Measurements from ENCODE around the gene DEFB125.
"Not testable (repeated sequence)": the region's sequence is repeated elsewhere in the genome, so short reads cannot be mapped to it uniquely, and the experiment has no call there.

Gene DEFB125, protein sequence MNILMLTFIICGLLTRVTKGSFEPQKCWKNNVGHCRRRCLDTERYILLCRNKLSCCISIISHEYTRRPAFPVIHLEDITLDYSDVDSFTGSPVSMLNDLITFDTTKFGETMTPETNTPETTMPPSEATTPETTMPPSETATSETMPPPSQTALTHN

DNA sequence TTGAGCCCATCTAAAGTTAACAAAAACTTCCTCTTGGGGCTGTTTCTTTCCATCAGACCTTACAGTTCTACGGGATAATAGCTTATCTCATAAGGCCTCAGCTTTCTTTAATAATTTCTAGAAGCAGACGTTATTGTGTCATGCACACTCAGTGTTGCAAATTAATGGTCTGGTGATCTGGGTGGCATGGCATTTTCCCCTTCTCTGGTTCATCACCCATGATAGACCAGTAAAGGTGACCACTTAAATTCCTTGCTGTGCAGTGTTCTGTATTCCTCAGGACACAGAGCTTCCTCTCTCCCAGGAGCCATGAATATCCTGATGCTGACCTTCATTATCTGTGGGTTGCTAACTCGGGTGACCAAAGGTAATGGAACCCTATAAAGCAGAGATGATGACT is at the start of gene DEFB125:
DEFB125 (plus strand) TSS at position 272 of the 400 bp plus-strand sequence; CDS start at position 310, 38 bp downstream.
- no peak for DNase-seq

DNA sequence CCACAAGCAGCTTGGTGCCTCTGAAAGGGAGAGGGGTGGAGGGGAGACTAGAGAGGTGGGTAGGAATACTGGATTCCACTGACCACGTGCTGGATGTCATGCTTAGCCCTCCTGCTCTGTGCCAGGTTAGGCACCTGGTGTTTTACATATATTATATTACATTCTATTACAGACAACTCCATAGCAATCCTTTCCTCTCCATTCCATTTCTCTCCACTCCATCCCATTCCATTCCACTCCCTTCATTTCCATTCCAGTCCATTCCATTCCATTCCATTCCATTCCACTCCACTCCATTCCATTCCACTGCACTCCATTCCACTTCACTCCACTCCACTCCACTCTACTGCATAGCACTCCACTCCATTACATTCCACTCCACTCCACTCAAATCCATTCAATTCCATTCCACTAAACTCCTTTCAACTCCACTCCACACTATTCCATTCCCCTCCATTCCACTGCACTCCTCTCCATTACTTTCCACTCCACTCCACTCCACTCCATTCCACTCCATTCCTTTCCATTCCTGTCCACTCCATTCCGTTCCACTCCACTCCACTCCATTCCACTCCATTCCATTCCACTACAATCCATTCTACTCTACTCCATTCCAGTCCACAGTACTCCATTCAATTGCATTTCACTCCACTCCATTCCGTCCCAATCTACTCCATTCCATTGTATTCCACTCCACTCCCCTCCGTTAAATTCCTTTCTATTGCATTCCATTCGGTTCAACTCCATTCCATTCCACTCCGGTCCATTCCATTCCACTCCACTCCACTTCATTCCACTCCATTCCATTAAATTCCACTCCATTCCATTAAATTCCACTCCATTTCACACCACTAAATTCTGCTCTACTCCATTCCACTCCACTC is 27.2 kb upstream of the DEFB125 start:
- no peak for DNase-seq

DNA sequence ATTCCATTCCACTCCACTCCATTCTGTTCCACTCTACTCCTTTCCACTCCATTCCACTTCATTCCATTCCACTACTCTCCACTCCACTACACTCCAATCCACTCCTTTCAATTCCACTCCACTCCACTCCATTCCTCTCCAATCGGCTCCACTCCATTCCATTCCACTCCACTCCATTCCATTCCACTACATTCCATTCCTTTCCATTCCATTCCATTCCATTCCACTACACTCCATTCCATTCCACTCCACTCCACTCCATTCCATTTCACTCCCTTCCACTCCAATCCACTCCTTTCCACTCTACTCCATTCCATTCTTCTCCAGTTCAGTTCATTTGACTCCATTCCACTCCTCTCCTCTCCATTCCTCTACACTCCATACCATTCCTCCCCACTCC is 26.2 kb upstream of the DEFB125 start:
- DNase-seq = no peak

DNA sequence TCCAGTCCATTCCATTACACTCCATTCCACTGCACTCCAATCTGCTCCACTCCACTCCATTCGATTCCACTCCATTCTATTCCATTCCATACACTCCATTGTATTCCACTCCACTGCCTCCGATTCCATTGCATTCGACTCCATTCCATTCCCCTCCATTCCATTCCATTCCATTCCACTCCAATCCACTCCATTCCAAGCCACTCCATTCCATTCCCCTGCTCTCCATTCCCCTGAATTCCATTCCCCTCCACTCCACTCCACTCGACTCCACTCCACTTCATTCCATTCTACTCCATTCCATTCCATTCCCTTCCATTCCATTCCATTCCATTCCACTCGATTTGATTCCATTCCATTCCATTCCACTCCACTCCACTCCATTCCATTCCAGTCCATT is 25.7 kb upstream of the DEFB125 start:
- DNase-seq = no peak

DNA sequence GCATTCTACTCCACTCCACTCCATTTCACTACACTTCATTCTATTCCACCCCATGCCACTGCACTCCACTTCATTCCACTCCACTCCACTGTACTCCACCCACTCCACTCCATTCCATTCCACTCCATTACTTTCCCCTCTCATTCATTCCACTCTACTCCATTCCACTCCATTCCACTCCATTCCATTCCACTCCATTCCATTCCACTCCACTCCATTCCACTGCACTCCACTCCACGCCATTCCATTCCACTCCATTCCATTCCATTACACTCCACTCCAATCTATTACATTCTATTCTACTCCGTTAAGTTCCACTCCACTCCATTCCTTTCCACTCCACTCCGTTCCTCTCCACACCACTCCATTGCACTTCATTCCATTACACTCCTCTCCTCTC is 25.0 kb upstream of the DEFB125 start:
- no peak for DNase-seq

DNA sequence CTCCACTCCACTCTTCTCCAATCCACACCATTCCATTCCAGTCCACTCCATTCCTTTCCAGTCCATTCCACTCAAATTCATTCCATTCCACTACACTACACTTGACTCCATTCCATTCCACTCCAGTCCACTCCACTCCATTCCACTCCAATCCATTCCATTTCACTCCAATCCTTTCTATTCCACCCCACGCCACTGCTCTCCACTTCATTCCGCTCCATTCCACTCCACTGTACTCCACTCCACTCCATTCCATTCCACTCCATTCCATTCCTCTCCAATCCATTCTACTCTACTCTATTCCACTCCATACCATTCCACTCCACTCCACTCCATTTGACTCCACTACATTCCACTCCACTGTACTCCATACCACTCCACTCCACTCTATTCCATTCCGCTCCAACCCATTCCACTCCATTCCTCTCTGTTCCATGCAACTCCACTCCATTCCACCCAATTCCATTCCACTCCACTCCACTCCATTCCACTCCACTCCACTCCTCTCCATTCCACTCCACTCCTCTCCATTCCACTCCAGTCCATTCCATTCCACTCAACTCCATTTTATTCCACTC is 23.4 kb upstream of the DEFB125 start:
- DNase-seq = no peak

DNA sequence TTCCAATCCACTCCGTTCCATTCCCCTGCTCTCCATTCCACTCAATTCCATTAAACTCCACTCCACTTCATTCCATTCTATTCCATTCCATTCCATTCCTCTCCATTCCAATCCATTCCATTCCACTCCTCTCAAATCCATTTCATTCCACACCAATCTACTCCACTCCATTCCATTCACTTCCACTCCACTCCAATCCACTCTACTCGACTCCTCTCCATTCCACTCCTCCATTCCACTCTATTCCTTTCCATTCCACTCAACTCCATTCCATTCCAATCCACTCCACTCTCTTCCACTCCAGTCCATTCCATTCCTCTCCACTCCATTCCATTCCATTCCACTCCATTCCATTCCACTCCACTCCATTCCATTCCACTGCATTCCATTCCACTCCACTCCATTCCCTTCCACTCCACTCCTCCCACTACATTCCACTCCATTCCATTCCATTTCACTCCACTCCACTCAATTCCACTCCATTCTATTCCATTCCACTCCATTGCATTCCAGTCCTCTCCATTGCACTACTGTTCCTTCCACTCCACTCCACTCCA is 22.6 kb upstream of the DEFB125 start:
- no peak for DNase-seq

DNA sequence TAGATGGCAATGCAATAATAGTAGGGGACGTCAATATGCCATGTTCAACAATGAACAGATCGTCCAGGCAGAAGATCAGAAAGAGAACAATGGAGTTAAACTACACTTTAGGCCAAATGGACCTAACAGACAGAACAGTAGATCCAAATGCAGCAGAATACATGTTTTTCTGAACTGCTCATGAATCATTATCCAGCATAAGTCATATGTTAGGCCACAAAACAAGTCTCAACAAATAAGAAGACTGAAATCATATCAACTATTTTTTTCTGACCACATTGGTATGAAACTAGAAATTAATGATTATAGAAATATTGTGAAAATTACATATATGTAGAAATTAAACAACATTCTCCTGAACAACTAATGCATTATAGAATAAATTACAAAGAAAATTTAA is 10.2 kb upstream of the DEFB125 start:
- no peak for DNase-seq

DNA sequence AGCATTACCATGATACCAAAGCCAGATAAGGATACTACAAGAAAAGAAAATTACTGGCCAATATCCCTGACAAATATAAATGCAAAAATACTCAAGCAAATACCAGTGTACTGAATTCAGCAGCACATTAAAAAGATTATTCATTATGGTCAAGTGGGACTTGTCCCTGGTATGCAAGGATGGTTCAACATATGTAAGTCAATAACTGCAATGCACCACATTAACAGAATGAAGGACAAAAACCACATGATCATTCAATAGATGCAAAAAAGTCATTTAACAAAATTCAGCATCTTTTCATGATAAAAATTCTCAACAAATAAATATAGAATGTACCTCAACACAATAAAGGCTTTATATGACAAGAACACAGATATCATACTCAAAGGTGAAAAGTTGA is 9.1 kb upstream of the DEFB125 start:
- DNase-seq = no peak

DNA sequence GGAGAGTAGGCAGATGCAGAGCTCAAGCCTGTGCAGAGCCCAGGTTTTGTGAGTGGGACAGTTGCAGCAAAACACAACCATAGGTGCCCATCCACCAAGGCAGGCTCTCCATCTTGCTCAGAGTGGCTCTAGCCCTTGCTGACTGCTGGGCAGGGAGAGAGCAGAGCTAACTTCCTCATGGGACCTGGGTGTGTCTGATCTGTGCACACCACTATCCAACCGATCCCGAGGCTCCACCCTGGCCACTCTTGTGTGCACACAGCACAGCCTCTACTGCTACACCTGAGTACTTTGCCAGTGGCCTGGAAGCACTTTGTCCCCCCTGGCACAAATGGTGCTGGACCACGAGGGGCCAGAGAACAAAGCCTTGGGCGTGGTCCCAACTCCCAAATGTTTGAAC is 7.9 kb upstream of the DEFB125 start:
- DNase-seq = no peak

DNA sequence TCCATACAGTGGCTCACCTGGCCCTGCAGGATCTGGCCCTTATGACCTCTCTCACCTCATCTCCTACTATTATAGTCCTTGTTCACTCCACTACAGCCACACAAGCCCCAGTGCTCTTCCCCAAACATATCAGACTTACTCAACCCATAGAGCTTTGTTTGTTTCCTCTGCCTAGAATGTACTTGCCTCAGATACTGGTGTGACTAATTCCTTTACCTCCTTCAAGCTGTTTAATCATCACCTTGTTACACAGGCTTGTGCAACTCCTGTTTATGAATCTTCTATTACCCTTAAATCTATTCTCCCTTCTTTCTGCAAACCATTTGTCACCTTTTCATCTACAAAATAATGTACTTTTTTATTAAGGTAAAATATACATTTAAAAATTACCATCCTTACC is 3.2 kb downstream of the DEFB125 start:
- DNase-seq = no peak

DNA sequence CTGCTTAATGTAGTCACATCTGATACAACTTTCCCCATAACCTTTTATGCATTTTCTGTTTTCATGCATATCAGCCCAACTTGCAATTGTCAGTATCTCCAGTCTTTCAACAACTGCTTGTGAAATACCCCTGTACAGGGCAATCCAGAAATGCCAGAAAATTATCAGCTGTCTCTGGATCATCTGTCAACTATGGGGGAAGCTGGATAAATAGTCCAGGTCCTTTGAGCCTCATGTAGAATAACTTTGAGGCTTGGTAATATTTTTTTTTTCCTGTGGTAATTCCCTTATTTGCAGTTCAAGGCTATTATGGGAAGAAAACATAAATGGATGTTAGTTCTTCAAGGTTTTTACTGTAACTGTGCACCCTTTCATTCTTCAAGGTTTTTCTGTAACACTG is 6.2 kb downstream of the DEFB125 start:
- no peak for DNase-seq

DNA sequence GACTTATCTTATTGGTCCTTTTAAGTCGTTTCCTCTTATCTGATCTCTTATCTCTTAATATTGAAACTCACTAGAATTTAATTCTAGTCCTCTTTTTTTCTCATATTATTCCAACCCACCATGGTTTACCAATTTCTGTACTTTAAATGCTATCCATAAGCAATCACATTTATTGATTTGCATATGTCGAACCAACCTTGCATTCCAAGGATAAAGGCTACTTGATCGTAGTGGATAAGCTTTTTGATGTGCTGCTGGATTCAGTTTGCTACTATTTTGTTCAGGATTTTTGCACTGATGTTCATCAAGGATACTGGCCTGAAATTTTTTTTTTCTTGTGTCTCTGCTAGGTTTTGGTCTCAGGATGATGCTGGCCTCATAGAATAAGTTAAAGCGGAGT is 7.7 kb downstream of the DEFB125 start:
- DNase-seq = no peak

DNA sequence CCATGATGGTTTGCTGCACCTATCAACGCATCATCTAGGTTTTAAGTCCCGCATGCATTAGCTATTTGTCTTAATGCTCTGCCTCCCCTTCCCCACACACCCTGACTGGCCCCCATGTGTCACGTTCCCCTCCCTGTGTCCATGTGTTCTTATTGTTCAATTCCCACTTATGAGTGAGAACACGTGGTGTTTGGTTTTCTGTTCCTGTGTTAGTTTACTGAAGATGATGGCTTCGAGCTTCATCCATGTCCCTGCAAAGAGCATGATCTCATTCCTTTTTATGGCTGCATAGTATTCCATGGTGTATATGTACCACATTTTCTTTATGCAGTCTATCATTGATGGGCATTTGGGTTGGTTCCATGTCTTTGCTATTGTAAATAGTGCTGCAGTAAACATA is 10.2 kb downstream of the DEFB125 start:
- not testable (repeated sequence) for DNase-seq

DNA sequence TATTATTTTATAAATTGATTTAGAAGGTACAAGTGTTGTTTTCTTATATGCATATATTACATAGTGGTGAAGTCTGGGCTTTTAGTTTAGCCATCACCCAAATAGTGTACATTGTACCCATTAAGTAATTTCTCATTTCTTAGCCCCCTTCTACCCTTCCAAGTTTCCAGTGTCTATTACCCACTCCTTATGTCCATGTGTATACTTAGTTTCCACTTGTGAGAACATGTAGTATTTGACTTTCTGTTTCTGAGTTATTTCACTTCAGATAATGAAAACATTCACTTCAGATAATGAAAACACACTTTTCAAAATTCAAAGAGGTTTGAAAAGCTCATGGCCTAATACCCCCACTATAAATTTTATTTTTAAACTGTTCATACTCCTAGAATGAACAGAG is 14.5 kb downstream of the DEFB125 start:
- DNase-seq = no peak

DNA sequence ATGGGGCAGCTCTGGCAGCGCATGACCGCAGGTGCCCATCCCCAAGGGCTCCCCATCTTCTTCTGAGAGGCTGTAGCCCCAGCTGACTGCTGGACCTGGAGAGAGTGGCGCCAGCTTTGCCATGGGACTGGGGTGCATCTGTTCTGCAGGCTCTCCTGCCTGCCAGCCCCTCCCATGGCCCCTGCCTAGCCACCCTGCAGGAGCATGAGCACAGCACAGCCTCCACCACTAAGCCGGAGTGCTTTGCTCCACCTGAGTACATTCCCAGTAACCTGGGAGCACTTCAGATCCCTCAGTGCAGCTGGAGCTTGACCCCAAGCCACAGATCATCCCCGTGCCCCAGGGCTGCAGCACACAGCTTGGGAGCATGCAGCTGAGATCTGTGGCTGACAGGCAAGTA is 16.0 kb downstream of the DEFB125 start:
- no peak for DNase-seq

DNA sequence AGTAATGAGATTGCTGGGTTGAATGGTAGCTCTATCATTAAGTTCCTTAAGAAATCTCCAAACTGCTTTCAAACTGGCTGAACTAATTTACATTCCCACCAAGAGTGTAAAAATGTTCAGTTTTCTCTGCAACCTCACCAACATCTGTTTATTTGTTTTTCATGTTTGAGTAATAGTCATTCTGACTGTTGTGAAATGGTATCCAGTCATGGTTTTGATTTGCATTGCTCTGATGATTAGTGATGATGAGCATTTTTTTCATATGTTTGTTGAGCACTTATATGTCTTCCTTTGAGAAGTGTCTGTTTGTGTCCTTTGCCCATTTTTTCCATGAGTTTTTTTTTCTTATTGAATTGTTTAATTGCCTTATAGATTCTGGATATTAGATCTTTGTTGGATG is 24.9 kb downstream of the DEFB125 start:
- no peak for DNase-seq

DNA sequence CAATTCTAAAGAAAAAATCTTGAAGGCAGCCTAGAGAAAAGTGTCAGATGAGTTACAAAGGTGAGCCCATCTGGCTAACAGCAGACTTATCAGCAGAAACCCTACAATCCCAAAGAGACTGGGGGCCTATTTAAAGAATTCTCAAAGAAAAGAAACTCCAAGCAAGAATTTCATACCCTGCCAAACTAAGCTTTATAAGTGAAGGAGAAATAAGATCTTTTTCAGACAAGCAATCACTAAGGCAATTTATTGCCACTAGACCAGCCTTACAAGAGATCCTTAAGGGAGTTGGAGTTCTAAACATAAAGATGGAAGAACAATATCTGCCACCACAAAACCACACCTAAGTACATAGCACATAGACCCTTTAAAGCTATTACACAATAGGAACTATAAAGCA is 30.0 kb downstream of the DEFB125 start:
- DNase-seq = no peak

DNA sequence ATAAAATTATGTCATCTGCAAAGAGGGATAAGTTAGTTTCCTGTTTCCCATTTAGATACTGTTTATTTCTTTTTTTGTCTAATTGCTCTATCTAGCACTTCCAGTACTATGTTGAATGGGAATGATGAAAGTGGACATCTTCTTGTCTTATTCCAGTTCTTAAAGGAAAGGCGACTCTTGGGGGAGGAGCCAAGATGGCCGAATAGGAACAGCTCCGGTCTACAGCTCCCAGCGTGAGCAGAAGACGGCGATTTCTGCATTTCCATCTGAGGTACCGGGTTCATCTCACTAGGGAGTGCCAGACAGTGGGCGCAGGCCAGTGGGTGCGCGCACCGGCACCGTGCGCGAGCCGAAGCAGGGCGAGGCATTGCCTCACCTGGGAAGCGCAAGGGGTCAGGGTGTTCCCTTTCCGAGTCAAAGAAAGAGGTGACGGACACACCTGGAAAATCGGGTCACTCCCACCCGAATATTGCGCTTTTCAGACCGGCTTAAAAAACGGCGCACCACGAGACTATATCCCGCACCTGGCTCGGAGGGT is 42.4 kb downstream of the DEFB125 start:
- DNase-seq = not testable (repeated sequence)

DNA sequence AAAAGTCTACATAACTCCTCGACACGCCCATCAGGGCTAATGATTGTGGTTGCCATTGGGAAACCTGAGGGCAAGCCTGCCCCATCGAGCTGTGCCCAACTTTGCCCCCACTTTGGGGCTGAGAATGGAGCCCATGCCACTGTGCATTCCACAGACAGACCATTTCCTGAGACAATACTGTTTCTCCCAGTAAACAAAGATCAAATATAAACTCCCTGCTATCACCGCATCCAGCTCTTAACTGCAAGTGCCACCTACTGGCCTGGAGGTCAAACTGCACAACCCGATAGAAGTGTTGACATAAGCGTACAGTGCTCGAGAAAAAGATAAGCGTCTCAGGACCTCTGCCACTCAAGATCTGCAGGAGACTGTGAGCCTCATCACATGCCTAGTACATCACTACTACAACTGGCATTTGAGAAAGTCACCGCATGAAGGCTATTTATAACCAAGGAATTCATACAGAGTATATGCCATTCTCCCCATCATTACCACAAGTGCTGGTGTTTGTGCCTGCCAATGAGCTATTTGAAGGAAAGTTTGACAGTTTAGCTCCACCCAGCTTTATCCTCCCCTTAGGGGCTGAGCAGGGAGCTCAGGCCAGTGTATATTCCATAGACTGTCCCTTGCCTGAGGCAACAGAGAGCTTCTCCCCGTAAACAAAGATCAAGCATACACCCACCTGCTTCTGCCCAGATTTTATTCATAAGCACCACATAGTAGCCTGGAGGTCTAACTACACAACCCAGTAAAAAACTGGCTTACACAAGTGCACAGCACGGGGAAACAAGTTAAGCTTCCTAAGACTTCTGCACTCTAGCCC is 50.4 kb downstream of the DEFB125 start:
- DNase-seq = no peak

DNA sequence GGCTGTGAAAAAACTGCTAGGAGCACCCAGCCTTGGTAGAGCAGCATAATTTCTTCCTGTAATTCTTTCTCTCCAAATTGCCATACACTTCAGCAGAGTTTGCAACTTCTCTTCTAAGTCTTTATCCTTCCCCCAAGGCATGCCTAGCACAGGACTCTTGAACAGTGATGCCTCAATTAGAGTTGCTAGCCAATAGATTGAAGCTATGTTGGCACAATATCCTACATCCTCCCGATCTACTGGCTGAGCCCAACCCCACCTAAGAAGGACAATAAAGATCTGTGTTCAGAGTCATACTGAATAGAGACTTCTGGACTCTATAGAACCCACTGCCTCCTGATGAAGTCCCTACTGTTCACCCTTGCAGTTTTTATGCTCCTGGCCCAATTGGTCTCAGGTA is 54.8 kb downstream of the DEFB125 start, which contains the start of gene DEFB126:
DEFB126 (plus strand) TSS at position 301 of the 400 bp plus-strand sequence; CDS start at position 340, 39 bp downstream.
- DNase-seq = no peak
